NT2/D1 (cell line): ENCODE data around the gene PTH2R.

Source experiments
- SUZ12 ChIP-seq: IDR thresholded peaks from 2 replicates; pipeline ENCODE4 v1.6.1; 2011; ENCODE audit not compliant: insufficient read length, insufficient read depth; ENCODE audit errors: extremely low read depth
- YY1 ChIP-seq: IDR thresholded peaks from 2 replicates; pipeline ENCODE4 v1.6.1; 2011; ENCODE audit not compliant: insufficient read length, insufficient read depth
- ZNF274 ChIP-seq: IDR thresholded peaks from 2 replicates; pipeline ENCODE4 v1.6.1; 2011; ENCODE audit warnings: mild to moderate bottlenecking, low read depth, low read length

DNA sequence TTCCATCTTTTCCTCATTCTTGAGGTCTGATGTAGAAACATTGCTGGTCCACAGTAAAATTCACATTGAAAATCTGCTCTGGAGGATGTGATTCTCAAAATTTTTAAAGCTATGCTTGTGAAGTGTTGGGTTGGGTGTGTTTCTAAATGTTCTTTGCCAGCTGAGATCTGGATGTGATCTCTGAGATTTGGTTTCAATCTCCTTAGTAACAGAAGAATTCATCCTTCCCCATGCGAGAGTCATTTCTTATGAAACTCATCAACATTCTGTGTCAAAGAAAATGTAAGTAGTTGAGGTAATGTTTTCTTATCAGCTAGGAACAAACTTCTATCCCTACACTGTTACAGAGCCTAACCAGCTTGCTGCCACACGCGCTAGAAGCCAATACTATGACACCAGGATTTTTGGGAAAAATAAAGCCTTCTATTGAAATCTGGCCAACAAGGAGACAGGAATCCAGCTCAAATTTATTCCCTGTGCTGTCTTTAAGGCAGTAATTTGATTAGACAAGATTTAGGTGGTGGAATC, 134.9 kb downstream of the PTH2R start:
- no peak for TF ChIP-seq YY1
- TF ChIP-seq SUZ12, result no peak
- TF ChIP-seq ZNF274, result no peak
